OCI-LY7 (cell line): Measurements from ENCODE around the gene DNMT3A. TPM values are rescaled to one million over a fixed set of nuclear protein-coding genes. Genes with fewer than 3 reads are reported as not detected.

Experiments used
- BruUV-seq: library from RNA; stranded (reverse); fragments of 400-500 nt; replicated peaks from 2 replicates; lab custom pipeline; 2021; lab: Mats Ljungman, UMichigan
- CTCF ChIA-PET: fragments of 300-600 bp; sonication (Branson Sonifier 250); formaldehyde crosslinking; loops from one replicate; lab custom pipeline; 2022; ENCODE audit warnings: antibody characterized with exemption; ENCODE audit not compliant: unreplicated experiment; lab: Charles Lee
- POLR2A ChIA-PET: fragments of 300-600 bp; sonication (Branson Sonifier 250); formaldehyde crosslinking; loops from one replicate; lab custom pipeline; 2022; ENCODE audit warnings: antibody characterized with exemption; lab: Charles Lee
- DNase-seq: peaks from one replicate; pipeline ENCODE4 v3.0.0-alpha.2; 2015; ENCODE audit warnings: low spot score
- H2AFZ ChIP-seq: fragments of 200-600 bp; sonication (generic), shearing (Covaris generic); 2 replicates; pipeline ENCODE4 v1.6.1; 2014; ENCODE audit warnings: mild to moderate bottlenecking, antibody characterized with exemption, low read length, moderate library complexity
- H3K27ac ChIP-seq: fragments of 200-600 bp; sonication (generic); 2 replicates; pipeline ENCODE4 v1.5.1; 2014; ENCODE audit warnings: mixed run types, low read depth, mild to moderate bottlenecking, moderate library complexity, low read length, inconsistent platforms; ENCODE audit not compliant: poor library complexity, severe bottlenecking
- H3K36me3 ChIP-seq: fragments of 200-600 bp; sonication (generic); 2 replicates; pipeline ENCODE4 v1.6.1; 2014; ENCODE audit warnings: mild to moderate bottlenecking, antibody characterized with exemption, low read length, moderate library complexity, mixed read lengths; ENCODE audit not compliant: insufficient read depth
- H3K4me1 ChIP-seq: fragments of 200-600 bp; sonication (generic); 2 replicates; pipeline ENCODE4 v1.5.1; 2014; ENCODE audit warnings: mild to moderate bottlenecking, low read length; ENCODE audit not compliant: insufficient read depth, poor library complexity, severe bottlenecking
- H3K4me2 ChIP-seq: fragments of 200-600 bp; sonication (generic); 2 replicates; pipeline ENCODE4 v1.6.1; 2014; ENCODE audit warnings: mild to moderate bottlenecking, low read length
- H3K4me3 ChIP-seq: fragments of 200-600 bp; sonication (generic); 2 replicates; pipeline ENCODE4 v1.5.1; 2014; ENCODE audit warnings: mild to moderate bottlenecking, low read depth, low read length; ENCODE audit not compliant: poor library complexity, severe bottlenecking
- H3K79me2 ChIP-seq: fragments of 200-600 bp; sonication (generic); 2 replicates; pipeline ENCODE4 v1.6.1; 2016; ENCODE audit warnings: low read depth, mild to moderate bottlenecking, low read length, moderate library complexity, mixed read lengths; ENCODE audit not compliant: insufficient read depth
- H3K9me2 ChIP-seq: fragments of 200-600 bp; sonication (generic); 2 replicates; pipeline ENCODE4 v1.6.1; 2016; ENCODE audit warnings: mild to moderate bottlenecking, low read length, mixed read lengths; ENCODE audit not compliant: insufficient read depth
- H3K9me3 ChIP-seq: fragments of 200-600 bp; sonication (generic); 2 replicates; pipeline ENCODE4 v1.6.1; 2014; ENCODE audit warnings: mild to moderate bottlenecking, mixed run types, low read length, mixed read lengths
- H4K20me1 ChIP-seq: fragments of 200-600 bp; sonication (generic); 2 replicates; pipeline ENCODE4 v1.6.1; 2014; ENCODE audit warnings: mild to moderate bottlenecking, antibody characterized with exemption, low read length, moderate library complexity, mixed read lengths; ENCODE audit not compliant: insufficient read depth
- CTCF ChIP-seq: fragments of 200-600 bp; sonication (generic); conservative IDR thresholded peaks from 2 replicates; pipeline ENCODE4 v1.5.1; 2014; ENCODE audit warnings: mild to moderate bottlenecking, antibody characterized with exemption, low read length, moderate library complexity, mixed read lengths
- EZH2phosphoT487 ChIP-seq: fragments of 200-600 bp; sonication (generic); IDR thresholded peaks from 2 replicates; pipeline ENCODE4 v1.6.1; 2018; ENCODE audit warnings: low read depth, borderline replicate concordance, mild to moderate bottlenecking, mixed run types, antibody characterized with exemption, low read length, moderate library complexity, mixed read lengths
- intact Hi-C: fragments of 100-400 bp; cut with micrococcal nuclease; formaldehyde crosslinking; loops from one replicate; pipeline ENCODE4 v1.10.0; 2022; ENCODE audit not compliant: unreplicated experiment
- total RNA-seq, 2 experiments: library from RNA; depleted of rRNA in 1 of 2; stranded (reverse); fragments of >200 nt in 1 of 2; shearing (Covaris generic) in 1 of 2; gene quantifications; 2 replicates each; pipeline ENCODE4 v1.2.3, GENCODE V29; 2014 to 2022

The DNMT3A gene
- total RNA-seq, 2 experiments from 2014 or later = 2.8 to 7.3 TPM

- ChIA-PET CTCF (no interaction called here), POLR2A (interaction anchor here (0.7 kb wide), 1 partner anchor 18 kb away, joined by 3 read pairs; no protein-coding TSS in a partner anchor)
- Histone ChIP-seq H3K4me3 (no peak overlapping the region), H3K79me2 (no peaks in the 10 kb centered on the region), H3K27ac (no peak overlapping the region), H3K4me2 (peak overlapping the region; percentile 31; the same call in 1 of the 2 replicates), H3K4me1 (peaks cover 22% of the 10 kb centered on the region), H3K36me3 (no peaks in the 10 kb centered on the region), H4K20me1 (no peaks in the 10 kb centered on the region; the same call in 1 of the 2 replicates), H3K9me2 (no peaks in the 10 kb centered on the region), H2AFZ (no peak overlapping the region), H3K9me3 (no peaks in the 10 kb centered on the region)
- TF ChIP-seq EZH2phosphoT487 (no peak), CTCF (peak; percentile 84)
- peak; percentile 38 for DNase-seq
- intact Hi-C loops = no loop called here
- no TSS peak for BruUV-seq
These were observed 64.9 kb downstream of the DNMT3A start for GRCh38 chr2:25276569-25277465.

GRCh38 chr2:25275575-25275965 is 66.2 kb downstream of the DNMT3A start:
- DNase-seq = no peak
- no peak for TF ChIP-seq CTCF
- TF ChIP-seq EZH2phosphoT487 = no peak
- ChIA-PET POLR2A (no interaction called here), CTCF (no interaction called here)
- Histone ChIP-seq H3K9me3 (no peaks in the 10 kb centered on the region), H3K4me1 (peaks cover 21% of the 10 kb centered on the region), H2AFZ (no peak overlapping the region), H3K36me3 (no peaks in the 10 kb centered on the region), H3K79me2 (no peaks in the 10 kb centered on the region), H4K20me1 (no peaks in the 10 kb centered on the region; the same call in 1 of the 2 replicates), H3K4me2 (no peak overlapping the region), H3K4me3 (no peak overlapping the region), H3K27ac (no peak overlapping the region), H3K9me2 (no peaks in the 10 kb centered on the region)
- BruUV-seq = no TSS peak
- intact Hi-C loops = no loop called here
